NCI-H82 treated with DMSO at 0.1 percent for 48 hours (cell line): ENCODE data around the gene TBC1D23.
"Not testable (repeated sequence)": the region's sequence is repeated elsewhere in the genome, so short reads cannot be mapped to it uniquely, and the experiment has no call there.

Source experiments
- DNase-seq: peaks from one replicate; lab custom pipeline; 2025; ENCODE audit not compliant: unreplicated experiment; lab: John Stamatoyannopoulos, UW

TBC1D23 gene

DNA sequence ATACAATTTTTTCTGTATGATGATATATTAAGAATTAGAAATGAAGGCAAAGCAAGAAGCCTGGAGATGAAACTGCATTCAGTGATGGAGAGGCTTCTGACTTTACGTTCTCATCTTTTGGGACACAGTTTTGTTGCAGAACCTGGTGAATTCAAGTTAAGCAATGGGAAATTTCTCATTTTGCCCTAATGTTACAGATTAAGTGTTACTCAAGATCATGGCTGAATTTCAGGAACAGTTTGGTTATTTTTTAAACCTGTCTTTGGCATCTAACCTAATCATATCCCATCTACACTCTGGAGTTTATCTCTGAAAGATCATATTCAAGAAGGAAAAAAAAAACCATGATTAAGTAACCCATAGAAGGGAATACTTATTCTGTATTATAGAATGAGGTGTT is 79.7 kb downstream of the TBC1D23 start:
- no peak for DNase-seq

DNA sequence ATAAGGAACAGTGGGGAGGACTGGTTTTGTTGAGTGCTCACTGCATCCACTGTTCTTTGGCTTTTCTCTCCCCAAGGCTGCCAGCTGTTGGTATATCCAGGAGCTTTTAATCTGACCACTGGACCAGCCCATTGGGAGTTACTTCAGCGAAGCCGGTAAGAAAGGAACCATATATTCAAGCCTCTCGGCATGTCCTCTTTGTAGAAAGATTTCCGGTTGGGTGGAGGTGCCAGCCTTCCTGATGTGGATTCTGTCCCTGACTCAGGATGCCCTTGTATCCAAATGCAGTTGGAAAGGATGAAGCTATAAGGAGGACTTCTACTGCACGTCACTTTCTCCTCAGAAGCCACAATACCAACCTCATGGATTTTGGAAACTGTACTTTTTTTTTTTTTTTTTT is 87.9 kb downstream of the TBC1D23 start:
- no peak for DNase-seq

DNA sequence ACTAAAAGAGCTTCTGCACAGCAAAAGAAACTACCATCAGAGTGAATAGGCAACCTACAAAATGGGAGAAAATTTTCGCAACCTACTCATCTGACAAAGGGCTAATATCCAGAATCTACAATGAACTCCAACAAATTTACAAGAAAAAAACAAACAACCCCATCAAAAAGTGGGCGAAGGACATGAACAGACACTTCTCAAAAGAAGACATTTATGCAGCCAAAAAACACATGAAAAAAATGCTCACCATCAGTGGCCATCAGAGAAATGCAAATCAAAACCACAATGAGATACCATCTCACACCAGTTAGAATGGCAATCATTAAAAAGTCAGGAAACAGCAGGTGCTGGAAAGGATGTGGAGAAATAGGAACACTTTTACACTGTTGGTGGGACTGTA is 91.0 kb downstream of the TBC1D23 start:
- DNase-seq = not testable (repeated sequence)

DNA sequence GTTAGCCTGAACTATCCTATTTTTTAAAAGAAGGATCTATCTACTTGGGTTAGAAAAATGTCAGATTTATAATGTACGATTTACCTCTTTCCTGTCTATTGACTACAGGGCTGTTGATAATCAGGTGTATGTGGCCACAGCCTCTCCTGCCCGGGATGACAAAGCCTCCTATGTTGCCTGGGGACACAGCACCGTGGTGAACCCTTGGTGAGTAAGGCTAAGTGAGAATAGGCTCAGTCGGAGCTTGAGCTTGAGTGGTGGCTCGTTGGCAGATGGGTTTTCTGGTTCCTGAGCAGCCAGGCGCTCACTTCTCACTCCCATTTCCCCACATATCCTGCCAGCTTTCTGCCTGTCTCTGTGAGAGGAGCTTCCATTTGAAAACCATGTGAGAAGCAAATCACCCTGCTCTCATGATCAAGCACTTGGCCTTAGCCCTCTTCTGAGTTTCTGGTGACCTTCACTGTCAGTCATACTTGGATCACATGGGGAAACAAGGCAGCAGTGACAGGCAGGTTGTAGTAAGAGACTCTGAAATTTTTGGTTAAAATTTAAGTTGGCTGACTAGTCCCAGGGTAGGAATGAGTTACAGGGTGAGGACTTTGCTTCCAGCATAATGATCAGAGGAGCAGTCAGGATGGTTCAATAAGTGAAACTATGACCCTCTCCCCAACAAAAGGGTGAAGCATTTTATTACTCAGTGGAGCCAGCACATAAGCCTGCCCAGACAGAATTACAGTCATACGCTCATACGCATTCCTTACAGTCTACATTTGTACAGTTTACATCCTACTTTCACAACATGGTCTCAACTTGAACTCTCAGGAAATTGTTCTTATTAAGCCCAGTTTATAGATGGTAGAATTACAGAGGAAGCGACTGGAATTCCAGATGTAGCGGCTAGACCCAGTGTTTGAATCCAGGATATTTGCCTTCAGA is 91.8 kb downstream of the TBC1D23 start:
- DNase-seq = no peak

DNA sequence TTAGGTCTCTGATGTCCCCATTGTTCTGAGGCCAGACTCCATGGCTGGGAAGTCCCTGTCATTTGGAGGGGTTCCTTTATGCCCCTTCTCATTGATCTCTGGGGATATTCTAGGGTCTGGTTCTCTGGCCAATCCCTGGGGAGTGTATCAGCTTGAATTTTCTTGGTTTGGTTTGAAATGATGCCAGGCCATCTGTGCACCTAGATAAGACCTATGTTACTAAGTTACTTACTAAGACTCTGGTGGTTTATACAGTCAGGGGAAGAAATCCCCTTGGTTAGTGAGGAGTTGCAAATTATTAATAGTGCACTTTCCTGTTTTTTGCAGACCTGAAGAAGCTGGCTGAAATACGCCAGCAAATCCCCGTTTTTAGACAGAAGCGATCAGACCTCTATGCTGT is 94.1 kb downstream of the TBC1D23 start:
- DNase-seq = no peak

DNA sequence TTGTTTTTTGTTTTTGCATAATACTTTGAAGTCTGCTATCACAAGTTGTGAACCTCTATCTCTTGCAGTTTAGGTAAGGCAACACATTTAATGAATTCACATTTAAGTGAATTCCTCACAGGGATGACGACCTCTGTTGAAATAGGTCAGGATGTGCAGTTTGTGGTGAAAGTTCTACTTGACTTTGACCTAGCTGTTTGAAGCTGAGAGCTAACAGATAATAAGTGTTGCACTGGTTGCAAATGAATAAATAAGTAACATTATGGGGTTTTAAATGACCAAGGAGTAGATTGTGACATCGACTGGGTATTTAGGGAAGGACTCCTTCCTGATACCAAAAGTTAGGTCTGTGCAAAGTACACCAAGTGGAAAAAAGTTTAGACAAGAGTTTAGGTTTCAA is 97.6 kb downstream of the TBC1D23 start:
- no peak for DNase-seq

DNA sequence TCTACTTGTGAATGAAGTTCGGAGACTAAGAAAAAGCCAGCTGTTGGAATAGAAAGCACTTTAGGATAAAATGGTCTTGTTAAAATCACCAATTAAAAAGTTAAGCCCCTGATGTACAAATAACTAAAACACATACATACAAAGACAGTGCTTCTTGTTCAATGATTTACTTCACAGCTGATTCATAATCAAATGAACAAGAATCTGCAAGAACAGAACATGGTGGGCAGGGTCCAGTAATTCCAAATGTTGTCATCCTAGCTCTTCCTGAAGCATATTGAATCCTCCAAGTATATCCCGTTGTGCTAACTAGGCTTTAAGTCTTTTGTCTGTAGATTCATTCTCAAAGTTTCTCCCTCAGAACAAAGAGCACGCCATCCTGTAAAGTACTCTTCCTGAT is 98.2 kb downstream of the TBC1D23 start:
- no peak for DNase-seq

DNA sequence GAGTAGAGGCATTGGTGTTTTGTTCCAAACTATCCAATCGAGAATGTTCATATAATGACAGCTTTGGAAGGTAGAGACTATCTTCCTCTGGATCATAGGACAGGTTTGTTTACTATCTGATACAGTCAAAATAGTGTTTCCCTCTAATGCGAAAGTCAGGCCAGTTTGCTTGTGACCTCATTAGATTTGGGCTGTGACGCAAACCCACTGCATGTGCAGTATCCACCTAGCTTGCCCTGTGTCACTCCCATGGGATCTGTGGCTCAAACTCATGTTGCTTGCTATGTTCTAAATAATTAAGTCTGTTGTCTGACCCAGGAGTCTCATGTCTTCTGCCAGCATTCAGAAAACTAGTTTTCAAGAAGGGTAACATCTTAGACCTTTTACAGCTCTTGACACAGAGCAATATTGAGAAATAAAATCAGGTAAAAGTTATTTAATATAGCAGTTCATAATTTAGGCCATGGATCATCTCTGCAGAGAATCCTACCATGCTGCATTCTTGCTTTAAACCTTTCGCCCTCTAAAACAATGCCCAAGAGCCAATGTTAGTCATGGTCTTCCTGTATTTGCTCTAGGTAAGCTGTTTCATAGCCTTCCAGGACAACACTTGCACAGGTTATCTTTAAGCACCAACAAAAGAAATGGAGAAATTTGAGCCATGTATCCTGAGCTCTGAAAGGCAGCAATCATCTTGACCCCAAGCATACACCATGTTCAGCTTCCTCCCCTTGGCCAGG is 100.1 kb downstream of the TBC1D23 start:
- no peak for DNase-seq

DNA sequence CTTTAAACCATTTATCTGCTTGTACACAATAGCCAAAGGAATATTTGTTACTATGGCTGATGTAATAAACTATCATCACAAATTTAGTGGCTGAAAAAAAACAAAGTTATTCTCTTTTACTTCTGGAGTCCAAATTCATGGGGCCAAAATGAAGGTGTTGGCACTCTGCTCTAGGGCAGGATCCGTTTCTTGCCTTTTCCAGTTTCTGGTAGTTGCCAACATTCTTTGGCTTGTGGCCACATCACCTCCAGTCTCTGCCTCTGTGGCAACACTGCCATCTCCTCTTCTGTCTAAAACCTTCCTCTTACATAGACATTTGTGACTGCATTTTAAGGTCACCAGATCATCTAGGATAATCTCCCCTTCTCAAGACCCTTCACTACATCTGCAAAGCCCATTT is 101.1 kb downstream of the TBC1D23 start:
- DNase-seq = no peak

DNA sequence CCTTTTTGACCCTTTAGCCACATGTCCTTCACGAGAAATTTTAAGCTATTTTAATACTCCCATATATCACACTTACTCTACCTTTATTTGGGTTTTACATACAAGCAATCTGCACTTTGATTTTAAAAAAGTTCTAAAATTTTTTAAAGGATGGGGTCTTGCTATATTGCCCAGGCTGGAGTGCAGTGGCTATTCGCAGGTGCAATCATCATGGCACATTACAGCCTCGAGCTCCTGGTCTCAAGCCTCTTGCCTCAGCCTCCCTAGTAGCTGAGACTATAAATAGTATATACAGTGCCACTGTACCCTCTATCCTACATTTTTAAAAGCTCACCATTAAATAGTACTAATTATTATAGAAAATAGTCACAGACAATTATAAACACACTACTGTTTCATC is 103.6 kb downstream of the TBC1D23 start:
- DNase-seq = no peak

DNA sequence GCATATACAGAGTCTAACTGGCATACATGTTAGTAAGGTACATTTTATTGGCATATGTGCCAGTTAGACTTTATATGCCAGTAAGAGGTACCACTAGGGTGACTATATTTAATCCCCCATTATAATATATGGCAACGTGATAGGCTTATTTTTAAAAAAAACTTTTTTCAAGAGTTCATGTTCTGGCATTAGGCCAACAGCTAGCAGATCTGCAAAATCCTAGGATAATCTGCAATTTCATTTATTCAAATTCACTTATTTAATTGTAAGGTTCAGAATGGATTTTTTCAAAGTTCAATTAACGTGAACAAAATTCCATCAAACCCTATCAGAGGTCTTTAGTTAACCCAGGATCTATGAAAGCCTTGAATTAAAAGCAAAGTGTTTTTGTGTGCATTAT is 105.6 kb downstream of the TBC1D23 start:
- no peak for DNase-seq

DNA sequence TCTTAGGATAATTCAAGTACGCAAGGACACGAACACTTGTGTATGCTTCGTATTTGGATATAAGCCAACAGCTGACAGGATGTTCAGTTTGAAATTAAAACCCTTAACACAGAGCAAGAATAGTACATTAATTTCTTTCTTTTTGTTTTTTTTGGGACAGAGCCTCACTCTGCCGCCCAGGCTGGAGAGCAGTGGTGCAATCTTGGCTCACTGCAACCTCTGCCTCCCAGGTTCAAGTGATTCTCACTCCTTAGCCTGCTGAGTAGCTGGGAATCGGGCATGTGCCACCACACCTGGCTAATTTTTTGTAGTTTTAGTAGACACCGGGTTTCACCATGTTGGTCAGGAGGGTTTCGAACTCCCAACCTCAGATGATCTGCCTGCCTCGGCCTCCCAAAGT is 107.6 kb downstream of the TBC1D23 start:
- DNase-seq = no peak

DNA sequence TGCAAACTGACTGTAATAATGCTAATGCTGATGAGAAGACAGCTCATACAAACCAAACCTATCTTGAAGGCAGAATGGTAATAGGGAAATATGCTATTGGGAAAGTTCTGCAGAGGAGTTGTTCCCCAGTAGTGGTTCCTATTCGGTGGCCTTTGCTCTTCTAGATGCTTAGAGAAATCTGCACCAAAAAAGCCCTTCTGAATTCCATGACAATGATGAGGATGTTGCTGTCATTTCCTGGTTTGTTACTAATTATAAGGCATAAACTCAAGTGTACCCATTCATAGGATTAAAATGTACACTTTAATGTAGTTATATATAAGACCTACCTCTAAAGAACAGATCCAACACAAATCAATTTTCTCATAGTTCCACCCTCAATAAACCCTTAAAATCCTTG is 110.0 kb downstream of the TBC1D23 start:
- DNase-seq = no peak

DNA sequence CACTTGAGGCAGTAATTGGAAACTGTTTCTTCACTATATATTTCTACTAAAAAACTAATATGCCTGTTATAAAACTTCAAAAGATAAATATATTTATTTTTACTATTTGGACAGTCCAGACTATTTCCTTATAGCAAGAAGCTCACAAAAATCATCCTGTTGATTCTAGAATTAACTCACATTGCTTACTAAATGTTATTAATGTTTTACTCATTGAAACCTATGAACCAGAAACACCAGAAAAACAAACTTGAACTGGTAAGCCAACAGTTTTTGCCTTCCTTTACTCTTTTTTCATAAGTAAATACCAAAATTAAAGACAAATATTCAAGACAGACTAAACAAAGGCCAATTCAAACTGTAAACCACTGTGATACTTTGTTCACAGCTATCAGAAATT is 113.7 kb downstream of the TBC1D23 start:
- DNase-seq = no peak
